Fibroblast of peridontal ligament (primary cell): Measurements from ENCODE around the gene PGM5.

Source experiments
- DNase-seq: peaks from one replicate; pipeline ENCODE4 v3.0.0-alpha.2; 2010; ENCODE audit errors: extremely low read depth

Gene PGM5

DNA sequence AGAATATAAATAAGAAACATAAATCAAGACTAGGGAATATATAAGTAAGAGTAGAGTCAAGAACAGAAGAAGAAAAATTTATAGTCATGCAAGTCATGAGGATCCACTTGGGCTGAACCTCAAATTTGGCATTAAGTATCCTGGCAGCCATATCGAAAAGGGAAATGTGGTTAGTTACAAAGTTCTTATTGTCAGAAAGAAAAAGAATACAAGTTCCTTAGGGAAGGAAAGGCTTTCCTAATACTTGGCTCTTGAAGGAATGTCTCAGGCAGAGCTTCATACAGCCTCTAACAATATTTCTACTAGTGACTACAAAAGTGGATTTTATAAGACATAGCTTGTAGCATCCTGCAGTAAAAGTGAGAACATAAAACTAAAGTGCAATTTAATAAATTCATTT, 138.8 kb downstream of the PGM5 start:
- DNase-seq: peak; percentile 35

DNA sequence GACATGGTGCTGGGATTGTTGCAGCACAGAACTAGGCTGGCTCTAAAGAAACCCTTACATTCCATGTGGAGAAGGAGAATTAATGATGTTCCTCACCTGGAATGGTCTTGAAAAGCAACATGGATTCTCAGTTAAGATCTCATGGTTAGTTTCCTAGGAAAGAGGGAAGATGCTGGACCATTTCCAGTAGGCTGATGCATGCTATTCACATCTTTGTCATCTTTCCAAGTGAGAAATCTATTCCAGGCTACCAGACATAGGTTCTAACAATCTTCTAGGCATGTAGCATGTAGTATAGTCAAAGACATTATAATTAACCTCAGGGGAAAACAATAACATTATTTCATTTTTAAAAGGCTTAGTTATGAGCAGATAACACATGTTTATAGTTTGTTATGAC, 139.9 kb downstream of the PGM5 start:
- DNase-seq: peak; percentile 31

DNA sequence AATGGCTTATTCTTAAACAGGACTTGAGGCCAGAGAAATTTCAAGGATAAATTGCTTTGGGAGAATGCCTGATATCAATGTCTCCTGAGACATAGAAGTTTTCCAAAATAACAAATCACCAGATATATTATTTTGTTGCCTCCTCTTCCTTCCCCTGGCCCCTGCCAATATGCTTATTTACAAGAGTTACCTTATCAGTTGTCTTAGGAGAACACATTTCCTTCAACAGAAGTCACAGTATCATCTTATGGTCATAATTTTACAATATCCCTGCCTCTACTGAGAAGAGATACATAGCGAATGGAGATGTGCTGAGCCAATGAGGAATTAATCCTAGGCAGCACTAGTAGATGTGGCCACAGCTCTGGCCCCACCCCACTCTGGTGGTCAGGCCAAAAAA, 141.2 kb downstream of the PGM5 start:
- DNase-seq: no peak

- DNase-seq: no peak
Observed at GRCh38 chr9:68498816-68499215, 142.4 kb downstream of the PGM5 start.

DNA sequence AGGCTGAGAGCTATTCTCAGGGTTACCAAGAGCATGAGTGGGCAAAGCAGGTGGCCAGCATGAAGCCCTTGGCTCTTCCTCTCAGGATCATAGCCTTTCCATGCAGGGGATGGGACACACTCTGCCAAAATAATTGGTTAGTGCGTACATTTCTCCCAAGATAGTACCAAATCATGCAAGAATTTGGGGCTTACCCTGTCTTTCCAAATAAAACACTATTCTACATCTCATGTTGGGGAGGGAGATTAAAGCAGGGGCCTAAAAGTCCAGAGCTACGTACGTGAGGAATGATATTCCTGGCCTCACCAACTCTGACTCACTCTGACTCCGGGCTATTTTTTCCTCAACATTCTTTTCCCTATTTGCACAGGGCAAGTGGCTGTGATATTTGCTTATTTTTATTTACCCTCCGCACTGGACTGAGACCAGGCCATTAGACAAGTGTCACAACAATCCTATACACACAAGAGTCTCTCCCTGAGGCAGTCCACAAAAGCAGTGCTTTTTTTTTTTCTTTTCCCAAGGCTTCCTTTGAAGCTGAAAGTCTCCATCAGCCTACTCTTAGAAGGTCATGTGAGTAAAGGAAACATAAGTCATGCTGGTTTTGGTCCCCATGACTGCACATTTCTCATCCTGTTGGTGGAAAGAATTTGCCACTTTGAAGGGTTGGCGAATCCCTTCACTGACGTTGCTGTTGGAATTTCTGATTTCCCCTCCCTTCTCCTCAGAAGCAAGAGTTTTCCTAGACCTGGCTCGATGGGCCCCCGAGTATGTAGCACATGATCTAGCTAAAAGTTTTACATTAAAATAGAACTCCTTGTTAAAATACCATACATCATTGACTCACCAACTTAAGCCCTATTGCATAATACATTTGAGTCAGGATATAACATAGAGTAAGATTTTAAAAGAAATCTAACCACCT, 144.3 kb downstream of the PGM5 start:
- peak; percentile 61 for DNase-seq

GRCh38 chr9:68502279-68502678, 145.9 kb downstream of the PGM5 start:
- DNase-seq: no peak

GRCh38 chr9:68505681-68506409, 149.4 kb downstream of the PGM5 start:
- DNase-seq: no peak

DNA sequence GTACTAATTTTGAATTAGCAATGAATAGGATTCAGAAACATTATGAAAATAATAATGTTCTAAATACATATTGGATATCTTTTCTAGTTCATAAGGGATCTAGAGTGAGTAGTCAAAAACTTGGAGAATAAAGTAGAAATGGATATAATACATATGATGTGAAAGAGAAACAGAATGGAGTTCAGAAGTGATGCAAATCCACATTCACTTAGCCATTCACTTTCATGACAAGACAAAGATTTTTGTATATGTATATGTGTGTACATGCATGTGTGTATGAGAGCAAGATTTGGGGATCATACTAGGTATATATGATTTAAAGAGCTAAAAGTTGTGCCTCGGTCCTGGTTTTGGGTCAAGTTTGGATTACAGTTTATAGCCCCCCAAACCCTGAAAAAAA, 150.1 kb downstream of the PGM5 start:
- DNase-seq: no peak

DNA sequence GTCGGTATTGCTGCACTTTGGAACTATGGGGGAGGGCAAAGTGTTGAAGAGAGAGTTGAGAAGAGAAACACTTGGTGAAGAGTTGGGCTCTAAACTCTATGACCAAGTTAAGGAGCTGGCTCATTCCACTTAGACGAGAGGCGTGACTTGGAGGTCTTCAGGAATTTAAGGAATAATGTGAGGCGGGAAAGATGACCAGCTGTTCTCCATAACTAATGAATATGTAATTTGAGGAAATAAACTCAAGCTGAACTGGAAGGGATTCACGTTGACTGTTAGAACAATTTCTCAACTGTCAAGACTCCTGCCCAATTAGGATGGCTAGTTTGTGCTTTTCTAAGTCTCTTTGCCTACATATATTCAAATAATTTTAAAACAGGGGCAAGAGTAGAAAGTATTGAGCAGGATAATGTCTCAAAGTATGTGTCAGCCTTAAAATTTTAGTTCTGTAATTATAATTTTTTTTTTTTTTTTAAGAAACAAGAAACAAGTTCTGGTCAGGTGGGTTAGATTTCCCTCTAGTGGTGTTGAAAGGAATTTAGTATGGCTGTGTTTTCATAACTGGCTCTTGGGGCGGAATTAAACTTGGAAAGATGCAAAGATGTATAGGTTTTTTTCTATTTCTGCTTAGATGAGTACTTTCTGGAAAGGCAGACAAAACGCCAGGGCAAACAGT, 150.9 kb downstream of the PGM5 start:
- DNase-seq: peak; percentile 59

GRCh38 chr9:68507806-68508145, 151.4 kb downstream of the PGM5 start:
- no peak for DNase-seq

- DNase-seq: no peak
Observed at GRCh38 chr9:68508547-68508946, 152.1 kb downstream of the PGM5 start.

DNA sequence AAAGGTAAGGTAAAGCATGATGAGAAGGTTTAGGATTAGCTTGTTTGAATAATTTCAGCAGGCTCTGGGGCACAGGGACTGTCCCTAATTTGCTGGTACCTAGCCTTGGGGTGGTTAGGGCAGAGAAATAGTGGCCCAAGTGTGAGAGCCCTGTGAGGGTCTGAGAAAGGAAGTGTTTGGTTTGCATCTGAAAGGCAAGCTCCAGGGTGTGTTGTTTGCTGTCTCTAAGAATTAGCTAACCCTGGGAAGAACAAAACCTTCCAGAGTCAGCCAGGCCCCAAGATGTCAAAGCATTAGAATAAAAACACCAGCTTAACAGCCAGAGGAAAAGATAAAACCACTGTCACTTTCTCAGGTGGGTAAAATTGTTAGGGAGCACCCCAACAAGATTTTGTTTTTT, 153.3 kb downstream of the PGM5 start:
- DNase-seq: no peak

DNA sequence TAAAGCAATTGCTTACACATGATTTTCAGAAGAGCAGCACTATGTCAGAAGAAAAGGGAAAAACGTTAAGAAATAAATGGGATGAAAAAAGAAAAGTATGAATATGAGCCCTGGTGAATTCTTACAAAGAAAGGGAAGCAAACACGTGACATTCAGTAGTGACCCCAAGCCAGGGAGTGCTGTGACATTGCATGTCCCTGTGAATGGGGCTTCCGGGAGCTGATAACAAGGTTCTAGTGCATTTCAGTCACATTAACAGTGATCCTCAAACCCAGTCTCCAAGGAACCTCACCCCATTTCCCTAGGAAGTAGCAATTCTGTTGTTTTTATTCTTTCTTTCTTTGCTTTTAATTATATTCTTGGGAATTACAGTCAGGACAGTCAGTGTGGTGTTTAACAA, 157.0 kb downstream of the PGM5 start:
- no peak for DNase-seq

GRCh38 chr9:68513981-68514380, 157.6 kb downstream of the PGM5 start:
- no peak for DNase-seq

DNA sequence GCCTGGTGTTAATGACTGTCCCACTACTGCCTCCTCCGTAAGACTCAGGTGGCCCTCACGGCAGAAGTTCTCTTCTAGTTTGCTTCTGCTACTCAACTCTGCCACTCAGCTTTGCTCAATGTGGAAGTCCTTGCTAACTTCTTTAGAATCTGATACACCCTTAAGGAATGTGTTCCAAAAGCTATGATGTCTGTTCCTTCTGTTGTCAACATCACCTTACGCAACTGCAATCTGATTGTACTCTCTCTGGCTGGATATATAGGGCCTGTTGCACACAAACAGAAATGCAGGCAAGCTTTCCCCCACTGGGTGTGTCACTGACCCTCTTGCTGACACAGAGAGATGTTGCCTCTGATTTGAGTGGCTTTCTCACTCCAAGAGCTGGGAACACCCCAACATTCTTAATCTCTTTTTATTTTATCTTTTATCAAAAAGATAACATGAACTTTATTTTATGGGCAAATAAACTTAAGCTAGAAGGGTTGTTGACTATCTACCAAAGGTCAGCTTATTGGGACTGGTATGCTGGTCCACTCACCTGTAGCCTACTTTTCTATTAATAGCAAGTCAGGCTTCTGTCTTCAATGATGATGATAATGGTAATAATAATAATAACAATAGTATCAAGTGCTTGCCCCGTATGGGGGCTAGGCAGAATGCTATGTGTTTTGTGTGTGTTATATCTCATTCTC, 159.1 kb downstream of the PGM5 start:
- peak; percentile 54 for DNase-seq

DNA sequence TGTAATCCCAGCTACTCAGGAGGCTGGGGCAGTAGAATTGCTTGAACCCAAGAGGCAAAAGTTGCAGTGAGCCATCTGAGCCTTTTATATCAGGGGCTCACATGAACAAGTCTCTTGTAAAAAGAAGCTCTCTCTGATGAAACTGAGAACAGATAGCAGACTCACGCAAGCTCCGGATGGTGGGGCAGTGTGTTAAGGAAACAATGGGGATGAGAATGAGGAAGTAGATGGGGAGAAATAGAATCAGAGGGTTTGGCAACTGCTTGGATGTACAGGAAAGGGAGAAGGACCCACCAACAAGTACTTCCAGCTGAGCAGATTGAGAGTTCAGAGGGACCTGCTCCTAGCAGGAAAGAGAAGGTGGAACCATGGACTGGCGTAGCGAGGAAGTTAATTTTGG, 165.7 kb downstream of the PGM5 start:
- no peak for DNase-seq

GRCh38 chr9:68522954-68523353, 166.5 kb downstream of the PGM5 start:
- no peak for DNase-seq

DNA sequence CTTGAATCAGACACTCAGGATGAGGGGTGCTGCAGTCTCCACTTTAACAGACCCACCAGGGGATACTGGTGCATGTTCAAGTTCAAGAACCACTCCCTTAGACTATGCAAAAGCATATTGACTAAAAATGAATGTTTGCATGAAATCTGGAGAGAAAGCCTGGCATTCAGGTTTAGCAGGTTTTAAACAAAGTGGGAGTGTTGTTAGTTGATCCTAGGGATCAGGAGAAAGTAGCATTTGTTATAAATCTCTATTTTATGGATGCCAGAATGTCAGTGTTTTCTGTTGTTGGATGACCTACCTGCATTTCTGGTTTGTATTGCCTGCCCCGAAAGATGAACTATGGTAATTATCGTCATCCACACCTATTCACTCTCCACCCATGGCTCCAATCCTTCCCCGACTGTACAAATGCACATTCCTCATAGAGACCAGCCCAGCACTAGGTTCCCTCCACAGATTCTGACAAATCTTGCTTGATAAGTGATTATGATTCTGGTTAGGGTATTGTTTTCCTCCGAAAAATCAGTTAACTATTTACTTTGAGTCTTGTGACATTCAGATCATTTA, 167.0 kb downstream of the PGM5 start:
- no peak for DNase-seq

- DNase-seq: no peak
Observed at GRCh38 chr9:68530618-68531017, 174.2 kb downstream of the PGM5 start.

GRCh38 chr9:68532131-68532530, 175.7 kb downstream of the PGM5 start:
- DNase-seq: no peak

GRCh38 chr9:68533678-68534077, 177.3 kb downstream of the PGM5 start:
- no peak for DNase-seq
